SHP77 treated with DMSO at 0.1 percent for 48 hours (cell line): Measurements from ENCODE around the gene ITGAV.

Experiments
- DNase-seq: peaks from one replicate; lab custom pipeline; 2025; lab: John Stamatoyannopoulos, UW

Gene ITGAV

GRCh38 chr2:186718122-186718521, 128.3 kb downstream of the ITGAV start:
- no peak for DNase-seq

- no peak for DNase-seq
Observed at GRCh38 chr2:186718903-186719302, 129.0 kb downstream of the ITGAV start.

GRCh38 chr2:186721956-186722355, 132.1 kb downstream of the ITGAV start:
- no peak for DNase-seq

DNA sequence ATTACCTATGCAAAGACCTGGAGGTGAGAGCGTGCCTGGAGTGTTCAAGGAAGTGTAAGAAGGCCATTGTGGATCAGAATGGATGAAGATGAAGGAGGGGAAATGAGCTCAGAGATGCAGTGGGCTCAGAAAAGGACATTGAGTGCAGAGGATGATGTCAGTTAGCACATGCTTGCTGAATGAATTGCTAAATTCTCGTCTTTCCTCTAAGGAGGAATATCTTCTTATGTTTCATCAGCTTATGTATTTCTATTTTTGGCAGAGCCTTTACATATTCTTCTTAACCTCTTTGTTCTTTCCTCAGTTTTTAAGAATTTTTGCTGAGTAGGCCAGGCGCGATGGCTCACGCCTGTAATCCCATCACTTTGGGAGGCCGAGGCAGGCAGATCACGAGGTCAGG, 134.9 kb downstream of the ITGAV start:
- DNase-seq = no peak

DNA sequence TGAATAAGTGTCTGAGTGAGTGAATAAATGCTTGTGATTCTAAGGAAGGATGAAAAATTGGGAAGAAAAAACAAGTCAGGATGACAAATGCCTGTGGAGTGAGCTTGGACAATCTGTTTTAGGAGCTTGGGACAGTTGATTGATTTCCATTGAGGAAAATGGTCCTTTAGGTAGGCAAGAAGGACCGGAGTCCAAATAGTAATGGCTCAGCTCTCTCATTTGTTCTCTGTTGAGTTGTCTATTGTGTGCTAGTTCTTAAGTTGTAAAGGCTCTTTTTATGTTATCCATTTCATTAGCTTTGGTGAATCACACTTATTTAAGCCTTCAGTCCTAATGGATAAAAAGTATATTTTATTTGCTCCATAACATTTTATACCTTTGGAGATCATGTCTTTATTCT, 135.9 kb downstream of the ITGAV start:
- DNase-seq = no peak

DNA sequence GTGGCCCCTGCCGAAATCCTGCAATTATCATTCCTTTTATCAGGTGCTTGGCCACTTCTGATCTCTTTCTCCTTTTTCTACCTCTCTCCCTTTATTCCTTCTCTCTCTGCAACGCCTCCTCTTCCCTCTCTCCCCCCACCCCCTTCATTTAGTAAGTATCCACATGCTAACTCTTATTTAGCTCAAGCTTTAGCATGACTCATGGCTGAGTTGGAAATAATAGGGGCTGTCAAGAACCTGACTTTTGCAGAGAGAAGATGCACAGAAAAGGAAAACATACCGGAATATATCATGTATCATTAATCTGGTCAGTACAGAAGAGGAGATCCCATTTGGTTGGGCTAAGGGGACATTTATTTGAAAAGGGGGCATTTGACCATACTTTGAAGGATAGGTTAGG, 137.1 kb downstream of the ITGAV start:
- DNase-seq = no peak

- DNase-seq = no peak
Observed at GRCh38 chr2:186728631-186729030, 138.8 kb downstream of the ITGAV start.
